CD4-positive, alpha-beta T cell treated with Interleukin-12 subunit alpha and Interleukin-12 subunit beta, for 1 hour (primary cell): ENCODE measurements around the gene OVCH2.
"Not testable (repeated sequence)": the region's sequence is repeated elsewhere in the genome, so short reads cannot be mapped to it uniquely, and the experiment has no call there.

Source experiments
- DNase-seq: peaks from one replicate; pipeline ENCODE4 v3.0.0-alpha.2; 2020

The OVCH2 gene, protein sequence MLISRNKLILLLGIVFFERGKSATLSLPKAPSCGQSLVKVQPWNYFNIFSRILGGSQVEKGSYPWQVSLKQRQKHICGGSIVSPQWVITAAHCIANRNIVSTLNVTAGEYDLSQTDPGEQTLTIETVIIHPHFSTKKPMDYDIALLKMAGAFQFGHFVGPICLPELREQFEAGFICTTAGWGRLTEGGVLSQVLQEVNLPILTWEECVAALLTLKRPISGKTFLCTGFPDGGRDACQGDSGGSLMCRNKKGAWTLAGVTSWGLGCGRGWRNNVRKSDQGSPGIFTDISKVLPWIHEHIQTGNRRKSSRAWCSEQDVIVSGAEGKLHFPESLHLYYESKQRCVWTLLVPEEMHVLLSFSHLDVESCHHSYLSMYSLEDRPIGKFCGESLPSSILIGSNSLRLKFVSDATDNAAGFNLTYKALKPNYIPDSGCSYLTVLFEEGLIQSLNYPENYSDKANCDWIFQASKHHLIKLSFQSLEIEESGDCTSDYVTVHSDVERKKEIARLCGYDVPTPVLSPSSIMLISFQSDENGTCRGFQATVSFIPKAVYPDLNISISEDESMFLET

DNA sequence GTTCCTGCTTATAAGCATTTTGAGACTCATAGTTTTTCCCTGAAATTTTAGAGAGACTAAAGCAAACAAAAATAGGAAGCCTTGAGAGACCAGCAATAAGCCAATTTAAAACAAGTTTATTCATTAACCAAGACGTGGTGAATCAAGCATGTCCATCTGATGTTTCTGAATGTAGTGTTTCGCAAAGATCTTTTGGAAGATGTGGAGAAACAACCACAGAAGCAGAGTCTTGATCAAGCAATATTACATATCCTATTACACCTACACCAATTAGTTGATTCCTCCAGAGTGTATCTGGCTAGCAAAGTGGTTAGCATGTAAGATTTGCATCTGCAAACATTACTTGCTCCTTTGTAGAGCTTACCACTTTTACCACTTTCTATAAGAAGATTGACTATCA, at the start of gene OVCH2:
Gene OVCH2, minus strand, starts transcription at position 101 of the 400 bp plus-strand sequence. Its CDS starts 83 bp downstream, at position 18.
- DNase-seq, result no peak

GRCh38 chr11:7749456-7749855, 43.2 kb upstream of the OVCH2 start:
- DNase-seq, result no peak

GRCh38 chr11:7734767-7735166, 28.5 kb upstream of the OVCH2 start:
- not testable (repeated sequence) for DNase-seq

GRCh38 chr11:7714786-7715185, 8.5 kb upstream of the OVCH2 start:
- DNase-seq, result no peak

DNA sequence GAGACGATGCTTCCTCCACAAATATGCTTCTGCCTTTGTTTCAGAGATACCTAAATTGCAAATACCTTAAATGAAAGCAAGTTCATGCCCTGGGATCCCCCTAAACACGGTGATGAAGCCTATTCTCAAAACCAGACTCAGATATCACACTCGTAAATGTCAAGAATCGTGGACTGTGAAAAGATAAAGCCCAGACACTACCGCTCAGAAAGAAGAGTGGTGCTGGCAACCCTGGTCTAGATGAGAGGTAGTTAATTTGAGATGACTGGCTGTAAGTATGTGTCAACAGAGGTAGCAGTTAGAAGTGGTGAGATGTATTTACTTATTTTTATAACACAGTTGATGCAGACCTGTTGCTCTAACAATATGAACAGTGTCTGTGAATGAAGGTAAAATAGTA, 2.5 kb downstream of the OVCH2 start:
- no peak for DNase-seq

DNA sequence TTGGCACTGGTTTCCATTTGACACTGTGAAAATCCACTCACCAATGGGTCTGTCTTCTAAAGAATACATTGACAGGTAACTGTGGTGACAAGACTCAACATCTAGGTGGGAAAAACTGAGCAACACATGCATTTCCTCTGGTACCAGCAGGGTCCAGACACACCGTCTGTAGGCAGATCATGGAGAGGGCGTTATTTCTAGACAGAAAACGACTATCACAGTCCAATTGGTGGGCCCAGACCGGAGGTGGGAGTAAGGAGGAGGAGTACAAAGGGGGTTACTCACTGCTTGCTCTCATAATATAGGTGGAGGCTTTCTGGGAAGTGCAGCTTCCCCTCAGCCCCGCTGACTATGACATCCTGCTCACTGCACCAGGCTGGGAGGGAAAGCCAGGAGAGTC, 9.9 kb downstream of the OVCH2 start:
- DNase-seq, result no peak

DNA sequence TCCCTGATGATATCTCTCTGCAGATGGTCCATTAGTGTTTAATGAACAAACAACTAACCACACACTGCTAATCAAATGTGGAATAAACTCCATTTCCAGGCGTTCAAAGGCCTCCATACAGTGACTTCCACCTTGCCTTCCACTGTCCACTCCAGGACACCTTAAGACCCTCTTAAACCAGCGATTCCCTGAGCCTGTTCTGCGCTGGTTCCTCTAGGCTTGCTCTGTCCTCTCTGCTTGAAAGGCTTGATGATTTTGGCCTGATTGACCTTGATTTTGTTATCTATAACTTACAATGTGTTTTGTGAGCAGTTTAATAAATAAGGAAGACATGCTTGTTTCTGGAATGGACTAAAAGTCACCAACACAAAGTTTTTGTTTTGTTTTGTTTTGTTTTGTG, 12.0 kb downstream of the OVCH2 start:
- DNase-seq, result no peak

DNA sequence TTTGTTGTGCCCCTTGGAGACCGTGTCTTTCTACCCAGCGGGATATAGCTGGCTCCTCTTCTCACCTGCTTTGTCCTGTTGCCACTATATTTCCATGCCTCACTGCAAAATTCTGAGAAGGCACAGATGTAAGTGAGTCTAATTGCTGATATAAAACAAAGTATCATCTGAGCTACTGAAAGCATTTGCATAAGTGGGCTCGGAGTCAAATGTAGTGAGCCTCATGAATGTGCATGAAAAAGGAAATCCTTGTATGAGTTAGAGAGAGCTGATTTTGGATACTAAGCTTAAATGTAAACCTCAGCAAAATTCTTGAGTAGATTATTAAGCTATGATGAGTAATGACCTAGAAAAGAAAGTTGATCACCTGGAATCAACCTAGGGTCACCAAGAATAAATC, 13.9 kb downstream of the OVCH2 start:
- DNase-seq, result no peak

- no peak for DNase-seq
Measured at GRCh38 chr11:7691759-7692350, 14.4 kb downstream of the OVCH2 start.

GRCh38 chr11:7690648-7691047, 15.6 kb downstream of the OVCH2 start:
- no peak for DNase-seq

DNA sequence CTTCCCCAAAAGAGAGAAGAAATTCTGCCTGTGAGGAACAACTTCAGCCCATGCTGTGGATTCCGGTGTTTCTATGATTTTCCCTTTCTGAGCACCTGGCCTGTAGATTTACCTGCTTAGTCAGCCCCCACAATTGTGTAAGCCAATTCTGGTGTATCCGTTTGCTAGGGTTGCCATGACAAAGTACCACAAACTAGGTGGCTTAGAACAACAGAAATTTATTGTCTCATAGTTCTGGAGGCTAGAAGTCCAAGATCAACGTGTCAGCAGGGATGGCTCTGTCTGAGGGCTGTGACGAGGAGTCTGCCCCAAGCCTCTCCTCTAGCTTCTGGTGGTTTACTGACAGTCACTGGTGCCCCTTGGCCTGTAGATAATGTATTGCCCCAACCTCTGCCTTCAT, 17.0 kb downstream of the OVCH2 start:
- no peak for DNase-seq

- DNase-seq, result peak; percentile 17
Measured at GRCh38 chr11:7688238-7688826, 17.9 kb downstream of the OVCH2 start.

- DNase-seq, result no peak
Measured at GRCh38 chr11:7687386-7687785, 18.9 kb downstream of the OVCH2 start.

DNA sequence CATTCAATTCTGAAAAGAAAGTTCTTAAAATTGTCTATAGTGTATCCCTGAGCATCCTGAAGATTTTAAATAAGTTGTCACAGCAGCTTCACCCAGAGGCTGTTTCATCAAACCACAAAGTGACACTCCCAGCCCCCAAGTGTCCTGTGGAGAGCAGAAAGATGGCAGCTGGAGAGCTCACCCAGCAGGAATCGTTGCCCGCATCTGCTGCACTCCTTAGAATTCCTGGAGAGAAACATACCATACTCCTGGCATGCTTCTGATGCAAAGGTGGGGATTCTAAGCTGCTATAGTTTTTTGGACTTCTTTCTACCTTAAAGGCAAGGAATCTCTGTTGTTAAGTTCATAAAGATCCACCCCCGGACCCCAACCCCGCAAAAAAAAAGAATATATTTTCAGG, 19.5 kb downstream of the OVCH2 start:
- no peak for DNase-seq

DNA sequence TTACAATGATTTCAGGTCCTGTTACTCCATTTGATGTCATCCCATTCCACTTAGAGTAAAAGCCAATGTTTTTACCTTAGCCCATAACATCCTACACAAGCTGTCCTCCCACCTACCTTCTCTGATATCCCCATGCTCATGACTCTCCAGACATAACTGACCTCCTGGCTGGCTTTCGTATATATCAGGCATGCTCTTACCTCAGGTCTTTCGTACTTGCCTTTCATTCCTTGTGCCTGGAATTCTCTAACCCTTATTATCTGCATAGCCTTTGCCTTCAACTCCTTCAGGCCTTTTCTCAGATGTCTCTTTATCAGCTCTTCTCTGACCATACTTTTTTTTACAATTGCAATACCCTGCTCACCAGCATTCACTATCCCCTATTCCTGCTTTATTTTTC, 22.7 kb downstream of the OVCH2 start:
- no peak for DNase-seq

DNA sequence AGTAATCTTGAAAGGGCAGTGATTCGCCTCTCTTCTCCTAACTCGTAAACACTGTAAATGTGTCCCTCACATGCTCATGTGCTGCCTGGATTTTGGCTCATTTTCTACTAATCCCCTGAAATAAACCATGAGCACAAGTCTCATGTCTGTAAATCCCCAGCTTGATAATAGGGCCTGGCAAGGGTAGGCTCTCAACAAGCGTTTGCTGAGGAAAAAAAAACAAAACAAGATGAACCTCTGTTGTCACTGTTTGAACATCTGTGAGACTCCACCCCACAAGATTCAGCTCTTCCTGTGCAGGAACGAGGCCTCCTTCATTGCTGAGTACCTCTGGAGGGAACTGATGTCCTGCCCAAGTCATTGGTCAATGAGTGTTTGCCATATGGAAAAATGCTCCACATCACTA, 28.5 kb downstream of the OVCH2 start:
- no peak for DNase-seq

DNA sequence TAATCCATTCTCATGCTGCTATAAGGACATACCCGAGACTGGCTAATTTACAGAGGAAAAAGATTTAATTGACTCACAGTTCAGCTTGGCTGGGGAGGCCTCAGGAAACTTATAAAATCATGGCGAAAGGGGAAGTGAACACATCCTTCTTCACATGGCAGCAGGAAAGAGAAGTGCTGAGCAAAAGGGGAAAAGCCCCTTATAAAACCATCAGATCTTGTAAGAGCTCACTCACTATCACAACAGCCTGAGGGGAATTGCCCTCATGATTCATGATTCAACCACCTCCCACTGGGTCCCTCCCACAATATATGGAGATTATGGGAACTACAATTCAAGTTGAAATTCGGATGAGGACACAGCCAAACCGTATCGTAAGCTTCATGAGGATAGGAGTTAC, 29.2 kb downstream of the OVCH2 start:
- no peak for DNase-seq

GRCh38 chr11:7675631-7676030, 30.6 kb downstream of the OVCH2 start:
- DNase-seq, result no peak

GRCh38 chr11:7673724-7674434, 32.4 kb downstream of the OVCH2 start:
- no peak for DNase-seq

DNA sequence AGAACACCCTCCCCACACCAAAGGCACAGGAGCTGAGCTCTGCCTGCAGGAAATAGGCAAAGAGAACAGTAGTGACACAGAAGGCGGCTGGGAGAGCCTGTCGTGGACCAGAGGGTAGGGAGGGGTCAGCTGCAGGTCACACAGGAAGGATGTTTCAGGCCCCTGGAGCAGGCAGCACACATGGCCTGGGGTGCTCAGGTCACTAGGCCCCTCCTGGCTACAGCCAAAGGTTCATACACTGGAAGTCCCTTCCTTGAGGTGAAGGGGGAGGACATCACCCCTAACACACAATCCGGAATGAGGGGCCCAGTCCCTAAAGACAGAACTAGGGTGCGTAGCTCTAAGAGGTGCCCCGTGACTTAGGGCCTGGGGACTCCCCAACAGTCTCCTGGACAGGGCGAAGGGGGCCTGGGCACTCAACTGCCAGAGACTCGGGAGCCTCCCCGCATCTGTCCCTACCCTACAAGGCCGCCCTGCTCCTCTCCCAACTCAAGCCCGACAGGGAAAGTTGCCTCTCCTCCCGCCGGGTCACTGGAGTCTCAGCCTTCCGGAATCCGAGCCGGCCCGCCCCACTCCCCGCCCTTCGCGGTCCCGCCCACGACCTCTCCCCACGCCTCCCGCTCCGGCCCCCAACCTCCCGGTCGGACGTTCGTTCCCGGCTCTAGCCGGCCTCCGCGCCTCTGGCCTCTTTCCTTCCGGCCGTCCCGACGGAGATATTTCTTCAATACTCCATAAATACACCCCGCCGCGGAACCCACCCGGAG, 33.1 kb downstream of the OVCH2 start, which contains the start of gene CYB5R2:
Gene CYB5R2, minus strand, starts transcription at position 541 of the 764 bp plus-strand sequence. CDS start 675 bp downstream, outside the sequence.
- DNase-seq, result no peak

- DNase-seq, result no peak
Measured at GRCh38 chr11:7672276-7672959, 33.9 kb downstream of the OVCH2 start.
